Tibial nerve (tissue), 4 donors: ENCODE measurements around the gene SPOCK3. TPM values are rescaled to one million over a fixed set of nuclear protein-coding genes. Genes with fewer than 3 reads are reported as not detected.
"Not testable (repeated sequence)": the region's sequence is repeated elsewhere in the genome, so short reads cannot be mapped to it uniquely, and the experiment has no call there.

Experiments used
- DNase-seq, 2 donors: peaks; one replicate each; pipeline ENCODE4 v3.0.0-alpha.2; 2019; ENCODE audit warnings: low spot score in 2 of 2
- H3K27ac ChIP-seq, 4 donors: fragments of 200-600 bp; sonication (generic) in 3 of 4; one replicate each; pipeline ENCODE4 v1.5.1; 2017 to 2019; ENCODE audit warnings: mild to moderate bottlenecking in 1 of 4
- H3K27me3 ChIP-seq, 2 donors: fragments of 200-600 bp; sonication (generic) in 1 of 2; one replicate each; pipeline versions ENCODE4 v1.5.1 to v1.6.0; 2017 to 2019
- H3K36me3 ChIP-seq, 3 donors: fragments of 200-600 bp; sonication (generic); one replicate each; pipeline ENCODE4 v1.5.1; 2018 to 2019
- H3K4me1 ChIP-seq, 4 donors: fragments of 200-600 bp; sonication (generic) in 3 of 4; one replicate each; pipeline ENCODE4 v1.5.1; 2017 to 2019
- H3K4me3 ChIP-seq, 4 donors: fragments of 200-600 bp; sonication (generic) in 3 of 4; one replicate each; pipeline ENCODE4 v1.5.1; 2017 to 2019; ENCODE audit warnings: mild to moderate bottlenecking in 1 of 4, moderate library complexity in 1 of 4
- H3K9me3 ChIP-seq, 4 donors: fragments of 200-600 bp; sonication (generic) in 3 of 4; one replicate each; pipeline ENCODE4 v1.5.1; 2017 to 2019
- EP300 ChIP-seq, 2 donors: sonication (generic); formaldehyde crosslinking; IDR thresholded peaks; one replicate each; pipeline ENCODE4 v1.6.1; 2017; ENCODE audit warnings: antibody characterized with exemption in 2 of 2, mild to moderate bottlenecking in 1 of 2
- POLR2A ChIP-seq, 2 donors: fragments of 450-650 bp; IDR thresholded peaks; one replicate each; pipeline ENCODE4 v1.6.1; 2017; ENCODE audit warnings: antibody characterized with exemption in 2 of 2, mild to moderate bottlenecking in 2 of 2, moderate library complexity in 2 of 2
- WGBS, 2 donors: methylation state at CpG; one replicate each; pipeline ENCODE4 v1.1.5; 2018; 5-methylcytosine and 5-hydroxymethylcytosine counted together
- total RNA-seq, 4 donors: library from RNA; depleted of rRNA; stranded (reverse); fragments of >200 nt; gene quantifications; one replicate each; pipeline ENCODE4 v1.1.0, GENCODE V29; 2016
- TF ChIP-seq, protein P1 (sequence below), 5 experiments: fragments of 200-600 bp in 3 of 5; fragments of 450-650 bp in 2 of 5; sonication (generic) in 3 of 5; IDR thresholded peaks; one replicate each; pipeline ENCODE4 v1.5.1; 2016 to 2019; ENCODE audit warnings: antibody characterized with exemption in 5 of 5, mild to moderate bottlenecking in 3 of 5, moderate library complexity in 2 of 5

The SPOCK3 gene
- total RNA-seq, 4 donors from 2014 or later, result 1.5 TPM; not detected in 3

DNA sequence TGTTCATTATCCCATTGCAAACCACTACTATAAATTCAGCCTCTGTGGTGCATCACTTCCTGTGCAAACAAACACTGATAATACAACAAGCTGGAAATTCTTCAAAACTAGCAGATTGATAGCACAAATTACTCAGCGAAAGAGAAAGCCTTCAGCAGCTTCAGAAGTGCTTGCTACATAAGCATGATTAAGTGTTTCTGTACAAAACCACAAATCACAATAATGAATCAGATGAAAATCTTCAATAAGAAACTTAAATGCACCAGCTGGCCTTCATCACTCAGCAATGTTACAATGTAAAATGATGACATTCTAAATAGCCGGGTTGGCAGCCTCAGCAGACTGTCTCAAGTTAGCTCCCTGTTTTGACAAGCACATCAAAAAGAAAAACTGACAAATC is 262.2 kb downstream of the SPOCK3 start:
- 28 to 31% methylated on average over 2 of the region's 2 CpGs for WGBS, 2 donors
- Histone ChIP-seq H3K36me3 (no peaks in the 10 kb centered on the region), H3K4me1 (no peaks in the 10 kb centered on the region), H3K4me3 (no peak overlapping the region), H3K27ac (no peak overlapping the region), H3K9me3 (peaks cover 0 to 10% (median 2%) of the 10 kb centered on the region in 4 donors), H3K27me3 (no peaks in the 10 kb centered on the region)
- no peak for TF ChIP-seq POLR2A (IDR thresholded peaks at IDR 0.05)
- TF ChIP-seq, protein P1, sequence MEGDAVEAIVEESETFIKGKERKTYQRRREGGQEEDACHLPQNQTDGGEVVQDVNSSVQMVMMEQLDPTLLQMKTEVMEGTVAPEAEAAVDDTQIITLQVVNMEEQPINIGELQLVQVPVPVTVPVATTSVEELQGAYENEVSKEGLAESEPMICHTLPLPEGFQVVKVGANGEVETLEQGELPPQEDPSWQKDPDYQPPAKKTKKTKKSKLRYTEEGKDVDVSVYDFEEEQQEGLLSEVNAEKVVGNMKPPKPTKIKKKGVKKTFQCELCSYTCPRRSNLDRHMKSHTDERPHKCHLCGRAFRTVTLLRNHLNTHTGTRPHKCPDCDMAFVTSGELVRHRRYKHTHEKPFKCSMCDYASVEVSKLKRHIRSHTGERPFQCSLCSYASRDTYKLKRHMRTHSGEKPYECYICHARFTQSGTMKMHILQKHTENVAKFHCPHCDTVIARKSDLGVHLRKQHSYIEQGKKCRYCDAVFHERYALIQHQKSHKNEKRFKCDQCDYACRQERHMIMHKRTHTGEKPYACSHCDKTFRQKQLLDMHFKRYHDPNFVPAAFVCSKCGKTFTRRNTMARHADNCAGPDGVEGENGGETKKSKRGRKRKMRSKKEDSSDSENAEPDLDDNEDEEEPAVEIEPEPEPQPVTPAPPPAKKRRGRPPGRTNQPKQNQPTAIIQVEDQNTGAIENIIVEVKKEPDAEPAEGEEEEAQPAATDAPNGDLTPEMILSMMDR (IDR thresholded peaks at IDR 0.05), result no peak
- TF ChIP-seq EP300 (IDR thresholded peaks at IDR 0.05), result no peak
- DNase-seq, result no peak

DNA sequence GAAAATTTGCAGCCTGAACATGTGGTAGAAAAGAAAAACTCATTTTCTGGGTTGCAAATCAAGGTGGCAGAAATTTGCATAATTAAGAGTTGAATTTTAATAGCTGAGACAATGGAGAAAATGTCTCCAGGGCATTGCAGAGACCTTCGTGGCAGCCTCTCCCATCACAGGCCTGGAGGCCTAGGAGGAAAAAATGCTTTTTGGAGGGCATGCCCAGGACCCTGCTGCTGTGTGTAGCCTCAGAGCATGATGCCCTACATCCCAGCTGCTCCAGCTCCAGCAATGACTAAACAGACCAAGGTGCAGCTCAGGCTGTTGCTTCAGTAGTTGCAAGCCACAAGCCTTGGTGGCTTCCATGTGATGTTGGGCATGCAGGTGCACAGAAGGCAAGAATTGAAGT is 266.1 kb downstream of the SPOCK3 start:
- not testable (repeated sequence) for H3K27ac ChIP-seq, H3K4me1 ChIP-seq, H3K9me3 ChIP-seq, H3K27me3 ChIP-seq, DNase-seq, H3K4me3 ChIP-seq, H3K36me3 ChIP-seq
- 56 to 65% methylated on average over 1 of the region's 1 CpG for WGBS, 2 donors

DNA sequence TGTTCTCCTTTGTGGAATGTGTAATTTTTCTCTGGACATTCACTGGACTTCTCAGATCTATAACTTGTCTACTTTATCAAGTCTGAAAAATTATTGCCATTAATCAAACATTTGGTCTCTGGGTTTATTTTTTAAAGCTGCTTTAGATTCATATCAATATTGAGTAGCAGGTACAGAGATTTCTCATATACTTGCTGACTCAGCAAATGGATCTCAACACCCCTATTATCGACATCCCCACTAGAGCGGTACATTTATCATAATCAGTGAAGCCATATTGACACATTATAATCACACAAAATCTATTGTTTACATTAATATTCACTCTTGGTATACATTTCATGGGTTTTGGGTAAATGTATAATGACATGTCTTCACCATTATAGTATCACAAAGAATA is 268.7 kb downstream of the SPOCK3 start:
- Histone ChIP-seq H3K4me3 (no peak overlapping the region), H3K27ac (no peak overlapping the region), H3K9me3 (peaks cover 0 to 10% (median 2%) of the 10 kb centered on the region in 4 donors), H3K27me3 (no peaks in the 10 kb centered on the region), H3K36me3 (no peaks in the 10 kb centered on the region), H3K4me1 (no peaks in the 10 kb centered on the region)
- 91 to 92% methylated on average over 2 of the region's 2 CpGs for WGBS, 2 donors
- TF ChIP-seq, protein P1 (IDR thresholded peaks at IDR 0.05), result no peak
- TF ChIP-seq EP300 (IDR thresholded peaks at IDR 0.05) (no peak), POLR2A (IDR thresholded peaks at IDR 0.05) (no peak)
- no peak for DNase-seq

DNA sequence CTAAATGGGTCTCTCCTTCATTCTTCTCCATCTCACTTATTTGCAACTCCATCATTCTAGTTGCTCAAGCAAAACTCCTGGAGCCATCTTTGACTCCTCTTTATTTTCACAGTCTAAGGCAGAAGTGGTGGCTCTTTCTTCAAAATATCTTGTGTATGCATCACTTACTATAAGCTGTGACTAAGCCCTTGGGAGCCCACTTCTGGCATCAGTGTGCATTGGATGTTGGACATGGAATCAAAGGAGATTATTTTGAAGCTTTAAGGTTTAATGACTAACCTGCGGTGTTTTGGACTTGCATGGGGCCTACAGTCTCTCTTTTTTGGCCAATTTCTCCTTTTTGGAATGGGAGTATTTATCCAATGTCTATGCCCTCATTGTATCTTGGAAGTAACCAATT is 276.8 kb downstream of the SPOCK3 start:
- Histone ChIP-seq H3K4me1 (no peaks in the 10 kb centered on the region), H3K9me3 (peaks cover 0 to 7% (median 0%) of the 10 kb centered on the region in 4 donors), H3K4me3 (no peak overlapping the region), H3K36me3 (no peaks in the 10 kb centered on the region), H3K27ac (no peak overlapping the region), H3K27me3 (no peaks in the 10 kb centered on the region)
- WGBS, 2 donors, result 92 to 93% methylated on average over 1 of the region's 1 CpG
- TF ChIP-seq POLR2A (IDR thresholded peaks at IDR 0.05), result no peak
- TF ChIP-seq EP300 (IDR thresholded peaks at IDR 0.05), result no peak
- TF ChIP-seq, protein P1 (IDR thresholded peaks at IDR 0.05), result no peak
- no peak for DNase-seq

DNA sequence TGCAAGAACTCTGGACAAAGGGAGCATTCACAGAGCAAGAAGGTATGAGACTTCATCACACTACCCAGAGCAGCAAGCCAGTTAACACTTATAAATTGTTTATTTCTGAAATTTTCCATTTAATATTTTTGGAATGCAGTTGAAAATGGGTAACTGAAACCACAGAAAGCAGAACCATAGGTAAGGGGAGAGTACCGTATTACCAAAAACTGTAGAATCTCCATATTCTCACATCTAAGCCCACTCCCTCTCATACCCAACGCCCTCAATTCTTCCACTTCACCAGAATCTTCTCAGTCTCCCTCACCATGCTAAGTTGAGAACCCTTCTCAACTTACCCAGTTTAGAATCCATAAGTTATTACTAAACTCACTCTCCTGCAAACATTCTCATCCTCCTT is 277.8 kb downstream of the SPOCK3 start:
- Histone ChIP-seq H3K36me3 (no peaks in the 10 kb centered on the region), H3K27ac (no peak overlapping the region), H3K4me3 (no peak overlapping the region), H3K4me1 (no peaks in the 10 kb centered on the region), H3K9me3 (peaks cover 0 to 7% (median 0%) of the 10 kb centered on the region in 4 donors), H3K27me3 (no peaks in the 10 kb centered on the region)
- 82 to 86% methylated on average over 2 of the region's 2 CpGs for WGBS, 2 donors
- no peak for DNase-seq
- TF ChIP-seq, protein P1 (IDR thresholded peaks at IDR 0.05), result no peak
- TF ChIP-seq EP300 (IDR thresholded peaks at IDR 0.05) (no peak), POLR2A (IDR thresholded peaks at IDR 0.05) (no peak)

DNA sequence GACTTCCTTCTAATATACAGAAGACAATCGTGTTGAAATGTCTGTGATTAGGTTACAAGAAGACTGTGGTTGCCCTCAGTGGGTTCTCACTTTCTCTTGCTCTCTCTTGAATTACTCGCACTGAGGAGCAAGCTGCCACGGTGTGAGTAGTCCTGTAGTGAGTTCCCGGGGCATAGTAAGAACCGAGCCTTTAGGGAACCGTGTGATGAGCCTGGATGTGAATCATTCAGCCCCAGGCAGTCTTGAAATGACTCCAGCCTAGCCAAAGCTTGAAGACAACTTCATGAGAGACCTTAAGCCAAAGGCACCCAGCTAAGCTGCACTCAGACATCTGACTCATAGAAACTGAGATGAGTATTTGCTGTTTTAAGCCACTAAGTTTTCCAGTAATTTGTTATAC is 292.7 kb downstream of the SPOCK3 start:
- H3K4me3 ChIP-seq, result no peak overlapping the region
- no peak for DNase-seq
- no peak overlapping the region for H3K27ac ChIP-seq
- H3K36me3 ChIP-seq, result no peaks in the 10 kb centered on the region
- WGBS, 2 donors, result 81 to 84% methylated on average over 6 of the region's 6 CpGs
- TF ChIP-seq EP300 (IDR thresholded peaks at IDR 0.05) (no peak), POLR2A (IDR thresholded peaks at IDR 0.05) (no peak)
- TF ChIP-seq, protein P1 (IDR thresholded peaks at IDR 0.05), result no peak
- H3K27me3 ChIP-seq, result no peaks in the 10 kb centered on the region
- H3K4me1 ChIP-seq, result no peaks in the 10 kb centered on the region
- H3K9me3 ChIP-seq, result no peaks in the 10 kb centered on the region
